CD14-positive monocyte (primary cell): ENCODE results near the gene SERPINA9. TPM values are rescaled to one million over a fixed set of nuclear protein-coding genes. Genes with fewer than 3 reads are reported as not detected.

ENCODE experiments used
- DNase-seq, 3 donors: peaks; one replicate each; pipeline ENCODE4 v3.0.0-alpha.2; 2011 to 2022
- H2AFZ ChIP-seq: 2 replicates; pipeline ENCODE4 v1.6.0; 2012; ENCODE audit warnings: mild to moderate bottlenecking, low read depth, low read length, inconsistent platforms; ENCODE audit not compliant: insufficient read depth, poor library complexity, severe bottlenecking
- H3K27ac ChIP-seq, 2 donors: 1 replicate in 1 of 2; 2 replicates in 1 of 2; pipeline ENCODE4 v1.5.1; 2012 to 2013; ENCODE audit warnings: low read length in 2 of 2, control low read depth in 1 of 2, inconsistent platforms in 1 of 2, low read depth in 1 of 2, mild to moderate bottlenecking in 1 of 2
- H3K27me3 ChIP-seq, 2 donors: one replicate each; pipeline versions ENCODE4 v1.6.0 to v1.6.1; 2011 to 2013; ENCODE audit warnings: low read length in 2 of 2; ENCODE audit not compliant: control insufficient read depth in 2 of 2, insufficient read depth in 2 of 2
- H3K36me3 ChIP-seq, 2 donors: replicated peaks in 1 of 2; 1 replicate in 1 of 2; 2 replicates in 1 of 2; pipeline versions ENCODE4 v1.5.1 to v1.6.1; 2012 to 2013; ENCODE audit warnings: low read length in 2 of 2, control low read depth in 1 of 2, inconsistent platforms in 1 of 2, mild to moderate bottlenecking in 1 of 2; ENCODE audit not compliant: insufficient read depth in 2 of 2, control insufficient read depth in 1 of 2
- H3K4me1 ChIP-seq, 2 donors: 1 replicate in 1 of 2; 2 replicates in 1 of 2; pipeline versions ENCODE4 v1.5.1 to v1.6.1; 2012 to 2013; ENCODE audit warnings: low read length in 2 of 2, control low read depth in 1 of 2, inconsistent platforms in 1 of 2, mild to moderate bottlenecking in 1 of 2, moderate library complexity in 1 of 2; ENCODE audit not compliant: insufficient read depth in 2 of 2, control insufficient read depth in 1 of 2
- H3K4me2 ChIP-seq: replicated peaks from 2 replicates; pipeline ENCODE3; 2012; ENCODE audit warnings: low read length, moderate library complexity, mild to moderate bottlenecking; ENCODE audit not compliant: poor library complexity, severe bottlenecking; ENCODE audit errors: extremely low read depth
- H3K4me3 ChIP-seq, 3 experiments: fragments of 200-600 bp in 1 of 3; sonication (generic) in 1 of 3; replicated peaks in 1 of 3; 1 replicate in 2 of 3; 2 replicates in 1 of 3; pipeline ENCODE4 v1.5.1; 2011 to 2013; ENCODE audit warnings: low read length in 3 of 3, mild to moderate bottlenecking in 3 of 3, control low read depth in 2 of 3, low read depth in 2 of 3, inconsistent platforms in 1 of 3, moderate library complexity in 1 of 3
- H3K79me2 ChIP-seq: 2 replicates; pipeline ENCODE4 v1.6.0; 2012; ENCODE audit warnings: mild to moderate bottlenecking, control low read depth, inconsistent platforms, low read length, moderate library complexity; ENCODE audit not compliant: insufficient read depth
- H3K9ac ChIP-seq: 2 replicates; pipeline ENCODE4 v1.6.0; 2017; ENCODE audit warnings: low read length, mild to moderate bottlenecking; ENCODE audit not compliant: insufficient read depth, poor library complexity, severe bottlenecking
- H3K9me3 ChIP-seq, 2 donors: replicated peaks in 1 of 2; 1 replicate in 1 of 2; 2 replicates in 1 of 2; pipeline versions ENCODE4 v1.5.1 to v1.6.1; 2012 to 2013; ENCODE audit warnings: low read length in 2 of 2, control low read depth in 1 of 2; ENCODE audit not compliant: control insufficient read depth in 1 of 2, insufficient read depth in 1 of 2
- H4K20me1 ChIP-seq: 2 replicates; pipeline ENCODE4 v1.6.0; 2012; ENCODE audit warnings: mild to moderate bottlenecking, low read length, control low read depth, moderate library complexity; ENCODE audit not compliant: insufficient read depth
- H3K27ac Mint-ChIP-seq, 7 donors: one replicate each; pipeline ENCODE4 v1.8.0; 2020; ENCODE audit warnings: mild to moderate bottlenecking in 7 of 7, mixed read lengths in 7 of 7, moderate library complexity in 6 of 7, inconsistent platforms in 2 of 7
- H3K27me3 Mint-ChIP-seq, 3 donors: one replicate each; pipeline ENCODE4 v1.8.0; 2021 to 2022; ENCODE audit warnings: low read depth in 3 of 3, mild to moderate bottlenecking in 3 of 3, mixed read lengths in 3 of 3, moderate library complexity in 3 of 3, inconsistent platforms in 1 of 3
- H3K36me3 Mint-ChIP-seq, 2 donors: one replicate each; pipeline ENCODE4 v1.8.0; 2020; ENCODE audit warnings: mixed read lengths in 2 of 2, inconsistent platforms in 1 of 2, mild to moderate bottlenecking in 1 of 2
- H3K4me1 Mint-ChIP-seq: one replicate; pipeline ENCODE4 v1.8.0; 2020; ENCODE audit warnings: mild to moderate bottlenecking, mixed read lengths
- H3K4me3 Mint-ChIP-seq, 2 donors: one replicate each; pipeline ENCODE4 v1.8.0; 2020; ENCODE audit warnings: mild to moderate bottlenecking in 2 of 2, mixed read lengths in 2 of 2, moderate library complexity in 1 of 2
- H3K9me3 Mint-ChIP-seq, 7 donors: one replicate each; pipeline ENCODE4 v1.8.0; 2020 to 2022; ENCODE audit warnings: mixed read lengths in 7 of 7, mild to moderate bottlenecking in 6 of 7, moderate library complexity in 6 of 7, inconsistent platforms in 2 of 7
- whole genome bisulfite sequencing: methylation state at CpG from one replicate; pipeline ENCODE4 v1.1.5; 2013; ENCODE audit warnings: missing lambda C conversion rate; ENCODE audit not compliant: insufficient coverage; 5-methylcytosine and 5-hydroxymethylcytosine counted together
- intact Hi-C, 2 donors: fragments of 100-400 bp; cut with micrococcal nuclease; formaldehyde crosslinking; loops; one replicate each; pipeline versions ENCODE4 v1.15.0 to v1.15.1; 2023
- polyA plus RNA-seq, 3 donors: library from polyadenylated mRNA; depleted of rRNA in 1 of 3; unstranded in 2 of 3; stranded (reverse) in 1 of 3; fragments of 300-500 nt in 2 of 3; fragments of >200 nt in 1 of 3; fragmentation: Illumina TruSeq in 2 of 3; gene quantifications; 1 replicate in 2 of 3; 2 replicates in 1 of 3; pipeline ENCODE4 v1.2.3, GENCODE V29; 2012 to 2021
- TF ChIP-seq, protein P1 (sequence below): fragments of 200-600 bp; IDR thresholded peaks from one replicate; pipeline ENCODE4 v1.8.0; 2022; ENCODE audit warnings: antibody characterized with exemption, mild to moderate bottlenecking

Gene SERPINA9
- polyA plus RNA-seq, 3 donors: not detected

DNA sequence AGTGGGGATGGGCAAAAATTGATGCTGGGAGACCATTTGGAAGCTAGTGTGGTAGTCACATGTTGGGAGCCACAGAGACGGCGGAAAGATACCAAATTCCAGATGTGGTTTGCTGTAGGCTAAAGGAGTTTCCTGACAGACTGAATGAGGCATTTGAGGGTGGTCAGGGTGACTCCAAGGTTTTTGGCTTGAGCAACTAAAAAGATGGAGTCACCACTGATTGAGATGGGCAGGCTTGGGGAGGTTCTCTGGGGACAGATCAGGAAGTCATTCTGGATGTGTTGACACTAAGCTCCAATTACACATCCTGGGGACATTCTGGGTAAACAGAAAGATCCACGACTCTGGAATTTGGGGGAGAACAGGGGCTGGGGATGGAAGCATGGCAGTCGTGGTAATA is 15.5 kb upstream of the SERPINA9 start:
- Histone ChIP-seq H2AFZ (no peak overlapping the region), H3K27ac (no peak overlapping the region), H3K36me3 (no peaks in the 10 kb centered on the region), H3K9ac (no peak overlapping the region), H3K4me1 (no peaks in the 10 kb centered on the region), H3K4me3 (no peak overlapping the region), H3K9me3 (no peaks in the 10 kb centered on the region), H4K20me1 (no peaks in the 10 kb centered on the region), H3K27me3 (peaks cover 0 to 6% of the 10 kb centered on the region in 2 donors), H3K4me2 (no peak overlapping the region), H3K79me2 (no peaks in the 10 kb centered on the region)
- no peak for DNase-seq
- no peaks in the 10 kb centered on the region for H3K4me1 Mint-ChIP-seq
- intact Hi-C loops: no loop called here
- no peak overlapping the region for H3K4me3 Mint-ChIP-seq
- H3K27me3 Mint-ChIP-seq: peaks cover 8 to 14% (median 10%) of the 10 kb centered on the region in 3 donors
- TF ChIP-seq, protein P1, sequence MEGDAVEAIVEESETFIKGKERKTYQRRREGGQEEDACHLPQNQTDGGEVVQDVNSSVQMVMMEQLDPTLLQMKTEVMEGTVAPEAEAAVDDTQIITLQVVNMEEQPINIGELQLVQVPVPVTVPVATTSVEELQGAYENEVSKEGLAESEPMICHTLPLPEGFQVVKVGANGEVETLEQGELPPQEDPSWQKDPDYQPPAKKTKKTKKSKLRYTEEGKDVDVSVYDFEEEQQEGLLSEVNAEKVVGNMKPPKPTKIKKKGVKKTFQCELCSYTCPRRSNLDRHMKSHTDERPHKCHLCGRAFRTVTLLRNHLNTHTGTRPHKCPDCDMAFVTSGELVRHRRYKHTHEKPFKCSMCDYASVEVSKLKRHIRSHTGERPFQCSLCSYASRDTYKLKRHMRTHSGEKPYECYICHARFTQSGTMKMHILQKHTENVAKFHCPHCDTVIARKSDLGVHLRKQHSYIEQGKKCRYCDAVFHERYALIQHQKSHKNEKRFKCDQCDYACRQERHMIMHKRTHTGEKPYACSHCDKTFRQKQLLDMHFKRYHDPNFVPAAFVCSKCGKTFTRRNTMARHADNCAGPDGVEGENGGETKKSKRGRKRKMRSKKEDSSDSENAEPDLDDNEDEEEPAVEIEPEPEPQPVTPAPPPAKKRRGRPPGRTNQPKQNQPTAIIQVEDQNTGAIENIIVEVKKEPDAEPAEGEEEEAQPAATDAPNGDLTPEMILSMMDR: no peak
- H3K9me3 Mint-ChIP-seq: no peaks in the 10 kb centered on the region
- no peak overlapping the region for H3K27ac Mint-ChIP-seq
- WGBS: 59% methylated on average over 4 of the region's 4 CpGs
- H3K36me3 Mint-ChIP-seq: no peaks in the 10 kb centered on the region

GRCh38 chr14:94489336-94489735 is 13.3 kb upstream of the SERPINA9 start:
- H3K4me1 ChIP-seq: no peaks in the 10 kb centered on the region
- no peaks in the 10 kb centered on the region for H3K79me2 ChIP-seq
- no peaks in the 10 kb centered on the region for H3K36me3 ChIP-seq
- H3K4me2 ChIP-seq: no peak overlapping the region
- no peak overlapping the region for H3K4me3 ChIP-seq
- no peak for DNase-seq
- H3K4me3 Mint-ChIP-seq: no peak overlapping the region
- no peaks in the 10 kb centered on the region for H3K9me3 ChIP-seq
- H2AFZ ChIP-seq: no peak overlapping the region
- no peak overlapping the region for H3K27ac Mint-ChIP-seq
- 82% methylated on average over 11 of the region's 11 CpGs for whole genome bisulfite sequencing
- TF ChIP-seq, protein P1: no peak
- peaks cover 3% of the 10 kb centered on the region for H3K4me1 Mint-ChIP-seq
- intact Hi-C loops: loop anchor here in 1 of 2 donors (5.0 kb wide), 1 partner anchor 132 kb away; no protein-coding TSS in a partner anchor
- peaks cover 0 to 6% of the 10 kb centered on the region in 2 donors for H3K27me3 ChIP-seq
- no peaks in the 10 kb centered on the region for H4K20me1 ChIP-seq
- H3K9ac ChIP-seq: no peak overlapping the region
- H3K9me3 Mint-ChIP-seq: no peaks in the 10 kb centered on the region
- no peaks in the 10 kb centered on the region for H3K36me3 Mint-ChIP-seq
- H3K27me3 Mint-ChIP-seq: peaks cover 8 to 20% (median 10%) of the 10 kb centered on the region in 3 donors
- H3K27ac ChIP-seq: no peak overlapping the region
